ENCODE data around the gene SRRM1. TPM values are rescaled to one million over a fixed set of nuclear protein-coding genes. Genes with fewer than 3 reads are reported as not detected.

SRRM1 gene
- total RNA-seq, 4 donors from 2014 or later, result 53.3 to 118 (median 83.3) TPM

- 97 to 100% methylated on average over 2 of the region's 2 CpGs for WGBS, 2 donors
- no peak for TF ChIP-seq CTCF (IDR thresholded peaks at IDR 0.05)
- no peak for TF ChIP-seq POLR2A (IDR thresholded peaks at IDR 0.05)
- intact Hi-C loops (cut with DNase I; ENCODE audit: low total_unique reads), result loop anchor here (2.0 kb wide), 1 partner anchor 140 kb away; no protein-coding TSS in a partner anchor
- DNase-seq (ENCODE audit: low spot score in 2 of 2), result no peak
- H3K4me3 ChIP-seq (ENCODE audit: low read depth, poor library complexity, severe bottlenecking), result no peak overlapping the region
These were observed 47.9 kb downstream of the SRRM1 start for GRCh38 chr1:24691051-24691450.

DNA sequence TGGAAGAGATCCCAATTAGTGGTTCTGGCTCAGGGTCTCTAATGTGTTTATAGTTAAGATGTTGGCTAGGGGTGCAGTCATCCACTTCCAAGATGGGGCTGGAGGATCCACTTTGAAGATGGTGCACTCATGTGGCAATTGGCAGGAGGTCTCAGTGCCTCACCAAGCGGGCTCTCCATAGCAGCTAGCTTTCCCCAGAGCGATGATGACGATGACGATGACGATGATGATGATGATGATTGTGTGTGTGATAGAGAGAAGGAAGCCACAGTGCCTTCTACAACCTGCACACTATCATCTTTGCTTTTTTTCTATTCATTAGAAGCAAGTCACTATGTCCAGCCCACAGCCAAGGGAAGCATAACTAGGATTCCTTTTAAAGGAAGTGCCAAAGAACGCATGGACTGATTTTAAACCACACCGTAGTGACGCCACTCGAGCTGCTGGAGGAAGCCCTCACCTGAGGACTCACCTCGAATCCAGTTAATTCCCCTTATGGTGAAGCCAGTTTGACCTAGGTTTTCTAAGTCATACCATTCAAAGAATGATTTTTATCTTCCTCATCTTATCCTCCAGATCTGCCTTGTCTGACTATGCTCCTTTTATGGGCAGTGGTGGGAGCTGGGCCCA lies 49.4 kb downstream of the SRRM1 start:
- 74% methylated on average over 10 of the region's 10 CpGs for WGBS, 2 donors
- H3K4me3 ChIP-seq (ENCODE audit: low read depth, poor library complexity, severe bottlenecking), result no peak overlapping the region
- DNase-seq (ENCODE audit: low spot score in 2 of 2), result no peak
- intact Hi-C loops (cut with DNase I; ENCODE audit: low total_unique reads), result no loop called here
- TF ChIP-seq CTCF (IDR thresholded peaks at IDR 0.05) (no peak), POLR2A (IDR thresholded peaks at IDR 0.05) (no peak)

DNA sequence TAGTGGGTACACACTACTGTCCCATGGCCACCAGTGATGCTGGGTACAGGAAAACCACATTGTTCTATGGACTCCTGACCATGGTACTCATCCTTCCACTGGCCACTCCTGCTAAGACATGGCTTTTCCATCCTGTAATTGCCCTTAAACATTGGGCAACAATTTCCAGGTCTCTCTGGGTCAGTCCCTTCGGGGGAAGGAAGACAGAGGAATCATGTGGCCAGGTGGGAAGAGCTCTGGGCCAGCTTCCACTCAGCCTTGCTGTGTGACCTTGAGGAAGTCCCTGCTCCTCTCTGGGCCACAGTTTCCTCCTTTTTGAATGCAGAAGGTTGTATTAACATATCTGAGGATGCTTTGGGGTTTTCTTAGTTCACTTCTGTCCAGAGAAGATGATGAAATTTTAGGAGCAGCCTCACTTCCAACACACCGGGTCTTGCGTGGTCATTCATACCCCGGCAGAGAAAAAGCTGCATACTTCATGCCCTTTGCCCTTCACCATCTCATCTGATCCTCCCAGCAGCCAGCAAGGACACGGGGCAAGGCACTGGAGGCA lies 50.8 kb downstream of the SRRM1 start:
- 39 to 49% methylated on average over 5 of the region's 5 CpGs for WGBS, 2 donors
- no peak for DNase-seq (ENCODE audit: low spot score in 2 of 2)
- no peak overlapping the region for H3K4me3 ChIP-seq (ENCODE audit: low read depth, poor library complexity, severe bottlenecking)
- intact Hi-C loops (cut with DNase I; ENCODE audit: low total_unique reads), result no loop called here
- no peak for TF ChIP-seq CTCF (IDR thresholded peaks at IDR 0.05)
- TF ChIP-seq POLR2A (IDR thresholded peaks at IDR 0.05), result no peak

DNA sequence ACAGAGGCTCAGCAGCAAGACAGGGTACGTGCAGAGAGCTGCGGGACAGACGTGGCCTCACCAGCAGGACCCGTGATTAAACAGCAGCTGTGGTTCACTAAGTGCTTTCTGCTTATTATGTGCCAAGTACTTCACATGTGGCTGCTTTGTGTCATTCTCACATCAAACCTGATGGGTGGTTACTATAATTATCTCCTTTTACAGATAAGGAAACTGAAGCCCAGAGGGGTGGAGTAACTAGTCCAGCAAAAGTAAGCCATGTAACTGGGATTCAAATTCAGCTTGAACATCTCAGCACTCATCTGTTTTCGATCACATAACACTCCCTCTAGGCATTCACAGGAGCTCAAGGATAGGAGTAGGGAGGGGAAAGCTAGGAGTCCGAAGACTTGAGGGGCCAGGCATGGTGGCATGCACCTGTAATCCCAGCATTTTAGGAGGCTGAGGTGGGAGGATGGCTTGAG lies 51.3 kb downstream of the SRRM1 start:
- TF ChIP-seq CTCF (IDR thresholded peaks at IDR 0.05) (no peak), POLR2A (IDR thresholded peaks at IDR 0.05) (no peak)
- DNase-seq (ENCODE audit: low spot score in 2 of 2), result peak in 1 of 2 donors; percentile 22
- no peak overlapping the region for H3K4me3 ChIP-seq (ENCODE audit: low read depth, poor library complexity, severe bottlenecking)
- intact Hi-C loops (cut with DNase I; ENCODE audit: low total_unique reads), result no loop called here
- 28 to 38% methylated on average over 6 of the region's 6 CpGs for WGBS, 2 donors

DNA sequence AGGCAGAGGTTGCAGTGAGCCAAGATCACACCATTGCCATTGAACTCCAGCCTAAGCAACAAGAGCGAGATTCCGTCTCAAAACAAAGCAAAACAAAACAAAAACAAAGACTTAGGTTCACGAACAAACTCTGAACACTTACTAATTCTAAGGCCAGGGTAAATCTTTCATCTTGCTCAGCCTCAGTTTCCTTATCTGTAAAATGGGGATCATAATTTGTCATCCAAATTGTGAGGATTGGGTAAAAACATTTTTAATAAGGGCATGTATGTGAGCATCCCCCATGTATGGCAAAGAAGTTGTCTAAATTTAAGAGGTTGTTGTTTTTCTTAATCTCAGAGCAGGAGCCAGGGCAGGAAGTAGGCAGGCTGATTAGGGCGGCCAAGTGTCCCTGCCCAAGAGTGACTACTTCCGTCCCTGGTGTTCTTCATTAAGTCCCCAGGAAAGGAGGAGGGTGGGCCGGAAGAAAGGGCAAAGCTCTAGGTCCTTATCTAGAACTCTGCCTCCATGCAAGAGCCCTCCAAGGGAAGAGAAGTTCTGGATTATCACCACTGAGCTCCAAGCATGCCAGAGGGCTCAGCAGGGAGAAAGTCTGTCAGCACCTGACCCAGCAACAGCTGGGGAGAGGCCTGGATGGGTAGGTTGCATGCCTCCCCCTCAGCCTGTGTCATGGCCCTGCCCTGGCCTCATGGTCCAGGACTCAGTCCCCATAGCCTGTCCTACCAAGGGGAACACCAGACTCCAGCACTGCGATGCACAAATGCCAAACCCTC lies 52.3 kb downstream of the SRRM1 start:
- no peak overlapping the region for H3K4me3 ChIP-seq (ENCODE audit: low read depth, poor library complexity, severe bottlenecking)
- 58 to 67% methylated on average over 6 to 7 of the region's 7 CpGs for WGBS, 2 donors
- intact Hi-C loops (cut with DNase I; ENCODE audit: low total_unique reads), result no loop called here
- no peak for TF ChIP-seq POLR2A (IDR thresholded peaks at IDR 0.05)
- TF ChIP-seq CTCF (IDR thresholded peaks at IDR 0.05), result no peak
- no peak for DNase-seq (ENCODE audit: low spot score in 2 of 2)
